Activated T-cell treated with anti-CD3 and anti-CD28 coated beads, Interleukin-2, amount 50 U/mL, for 48 hours (primary cell): Measurements from ENCODE around the gene WDFY4.
A peak's percentile ranks its signal among the peaks of the same experiment; 100 is the strongest.

Experiments used
- DNase-seq, 2 experiments: peaks; one replicate each; pipeline ENCODE4 v3.0.0-alpha.2; 2020

Gene WDFY4

GRCh38 chr10:48948470-48949037, 263.9 kb downstream of the WDFY4 start:
- no peak for DNase-seq

GRCh38 chr10:48951707-48952106, 267.0 kb downstream of the WDFY4 start:
- DNase-seq, result no peak

- DNase-seq, result no peak
These were observed 272.9 kb downstream of the WDFY4 start for GRCh38 chr10:48957361-48958151.

- no peak for DNase-seq
These were observed 274.0 kb downstream of the WDFY4 start for GRCh38 chr10:48958598-48959190.

DNA sequence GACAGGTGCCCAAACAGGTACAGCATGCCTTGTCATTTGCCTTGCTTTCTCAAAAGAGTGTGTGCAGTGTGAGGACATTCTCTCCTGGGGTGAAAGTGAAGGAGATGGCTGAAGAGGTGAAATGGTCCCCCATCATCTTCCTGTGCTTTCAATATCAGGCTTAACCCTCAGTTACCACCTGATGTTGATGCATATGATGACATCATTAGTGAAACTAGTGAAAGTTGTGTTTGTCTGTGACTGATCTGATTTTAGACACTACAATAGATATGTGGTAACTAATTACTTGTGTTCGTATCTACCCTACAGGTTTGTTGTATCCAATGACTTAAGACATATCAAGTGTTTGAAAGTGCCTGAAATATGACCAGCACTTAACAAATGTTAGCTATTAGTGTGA, 279.4 kb downstream of the WDFY4 start:
- no peak for DNase-seq

DNA sequence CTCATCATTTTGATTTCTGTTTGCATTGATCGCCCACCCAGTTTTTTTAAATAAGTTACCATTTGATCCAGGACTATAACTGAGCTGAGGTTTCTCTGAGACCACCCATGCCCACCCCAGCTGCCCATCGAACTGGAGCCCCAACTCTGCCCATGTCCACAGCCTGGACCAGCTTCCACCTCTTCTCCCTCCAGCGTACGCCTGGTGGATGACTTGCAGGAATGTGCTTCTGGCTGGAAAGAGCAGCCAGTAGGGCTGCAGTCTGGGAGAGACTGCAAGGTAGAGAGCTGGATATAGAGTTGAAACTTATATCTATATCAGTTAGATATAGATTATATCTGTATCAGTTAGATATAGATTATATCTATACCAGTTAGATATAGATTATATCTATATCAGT, 280.8 kb downstream of the WDFY4 start:
- no peak for DNase-seq

GRCh38 chr10:48968036-48968435, 283.4 kb downstream of the WDFY4 start:
- DNase-seq, result no peak

DNA sequence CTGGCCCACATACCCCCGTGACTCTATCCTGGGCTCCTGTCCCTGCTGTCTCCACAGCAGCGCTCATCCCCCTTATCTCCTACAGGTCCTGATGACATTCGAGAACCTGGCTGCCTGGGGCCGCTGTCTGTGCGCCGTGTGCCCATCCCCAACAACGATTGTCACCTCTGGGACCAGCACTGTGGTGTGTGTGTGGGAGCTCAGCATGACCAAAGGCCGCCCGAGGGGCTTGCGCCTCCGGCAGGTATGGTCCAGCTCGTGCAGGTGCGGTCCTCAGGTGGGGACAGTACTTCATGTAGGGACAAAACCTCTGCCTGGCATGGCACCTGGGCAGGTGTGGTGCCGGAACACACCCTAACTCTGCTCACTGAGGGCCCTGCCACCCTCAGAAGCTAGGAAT, 285.4 kb downstream of the WDFY4 start:
- no peak for DNase-seq

- no peak for DNase-seq
These were observed 286.0 kb downstream of the WDFY4 start for GRCh38 chr10:48970654-48971053.

DNA sequence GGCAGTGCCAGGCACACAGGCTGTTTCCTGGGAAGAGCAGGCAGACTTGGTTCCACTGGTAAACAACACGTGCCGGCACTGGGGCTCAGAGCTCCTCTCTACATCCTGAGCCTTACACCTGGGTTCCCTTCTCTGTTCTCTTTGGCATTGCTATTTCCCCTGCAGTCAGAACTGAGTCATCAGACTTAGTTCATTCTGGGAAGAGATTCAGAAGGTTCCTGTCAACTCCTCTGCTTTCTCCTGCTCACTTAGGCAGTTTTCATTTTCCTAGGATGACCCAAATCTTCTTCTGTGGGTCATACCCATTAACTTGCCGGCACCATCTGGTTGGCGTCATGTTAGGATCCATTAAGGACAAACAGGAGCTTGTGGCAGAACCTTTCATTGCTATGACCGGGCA, 288.4 kb downstream of the WDFY4 start:
- DNase-seq, result no peak

DNA sequence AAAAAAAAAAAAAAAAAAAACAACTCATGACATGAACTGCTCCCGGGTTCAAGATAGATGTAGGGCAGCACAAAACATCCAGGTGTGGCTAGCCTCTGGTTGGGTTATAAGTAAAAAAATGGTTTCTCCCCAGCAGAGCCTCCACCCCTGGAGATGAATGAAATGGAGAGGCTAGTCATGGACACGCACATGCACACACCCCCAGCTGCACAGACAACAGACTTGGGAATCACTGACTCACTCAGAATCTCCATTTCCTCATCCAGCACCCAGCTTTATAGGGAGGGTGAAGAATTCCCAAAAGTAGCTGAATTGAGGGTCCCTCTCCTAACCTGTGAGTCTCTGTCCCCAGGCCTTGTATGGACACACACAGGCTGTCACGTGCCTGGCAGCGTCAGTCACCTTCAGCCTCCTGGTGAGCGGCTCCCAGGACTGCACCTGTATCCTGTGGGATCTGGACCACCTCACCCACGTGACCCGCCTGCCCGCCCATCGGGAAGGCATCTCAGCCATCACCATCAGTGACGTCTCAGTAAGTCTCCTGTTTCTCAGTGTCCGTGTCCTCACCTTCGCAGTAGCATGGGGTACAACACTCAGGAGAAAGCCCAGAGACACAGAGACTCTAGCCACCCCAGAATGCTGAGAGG, 290.0 kb downstream of the WDFY4 start:
- no peak for DNase-seq

DNA sequence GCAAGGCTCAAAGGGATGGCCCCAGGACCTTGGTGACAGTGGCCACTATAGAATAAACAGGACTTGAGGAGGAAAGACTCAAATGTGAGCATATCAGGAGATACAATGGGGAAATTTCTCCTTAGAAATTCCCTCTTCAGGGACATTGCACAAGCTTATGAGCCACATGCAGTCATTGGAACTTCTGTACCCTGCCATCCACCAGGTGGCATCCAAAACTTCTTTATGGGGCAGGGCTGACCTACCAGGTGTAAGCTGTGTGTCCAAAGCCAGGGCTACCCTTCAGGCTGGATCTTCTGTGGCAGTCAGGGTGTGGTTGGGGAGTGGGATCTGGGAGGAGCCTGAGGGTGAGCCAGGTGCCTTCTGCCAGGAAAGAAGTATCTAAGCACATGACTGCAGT, 291.5 kb downstream of the WDFY4 start:
- DNase-seq, result peak in 1 of 2 experiments; percentile 21

DNA sequence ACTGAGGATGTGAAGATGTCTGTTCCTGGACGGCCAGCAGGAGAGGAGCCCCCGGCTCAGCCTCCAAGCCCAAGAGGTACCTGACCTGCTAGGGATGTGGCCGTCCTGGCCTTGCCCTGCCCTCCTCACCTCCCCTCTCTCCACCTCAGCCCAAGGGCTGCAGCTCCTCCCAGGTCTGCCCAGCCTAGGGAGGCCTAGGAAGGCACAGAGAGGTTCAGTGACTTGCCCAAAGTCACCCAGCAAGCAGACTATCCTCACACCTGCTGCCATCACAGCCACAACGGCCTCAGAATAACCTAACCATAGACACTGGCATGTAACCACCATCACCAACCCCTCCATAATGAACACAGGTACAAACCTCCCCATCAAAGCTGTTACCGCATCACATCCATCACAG, 293.6 kb downstream of the WDFY4 start:
- DNase-seq, result no peak

GRCh38 chr10:48981310-48981907, 296.7 kb downstream of the WDFY4 start:
- DNase-seq, result peak; percentile 58 to 68

DNA sequence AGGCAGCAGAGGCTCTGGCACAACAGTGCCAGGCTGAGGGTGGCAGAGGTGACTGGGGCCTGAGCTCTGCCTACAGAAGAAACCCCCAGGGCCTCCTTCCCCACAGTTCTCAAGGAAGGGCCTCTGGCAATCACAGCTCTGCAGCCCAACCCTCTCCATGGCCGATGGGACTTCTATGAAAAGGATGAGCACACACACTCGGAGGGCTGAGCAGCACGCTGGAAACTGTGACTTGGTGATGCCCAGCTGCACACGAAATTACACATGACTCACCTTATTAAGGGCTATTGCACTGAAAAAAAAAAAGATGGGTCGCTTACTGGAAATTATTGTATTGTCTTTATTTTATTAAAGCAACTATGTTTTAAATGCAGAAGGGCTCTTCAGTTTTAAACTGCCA, 297.9 kb downstream of the WDFY4 start:
- no peak for DNase-seq

- no peak for DNase-seq
These were observed 299.1 kb downstream of the WDFY4 start for GRCh38 chr10:48983648-48984351.

GRCh38 chr10:48985621-48986158, 301.0 kb downstream of the WDFY4 start:
- no peak for DNase-seq

- DNase-seq, result no peak
These were observed 305.6 kb downstream of the WDFY4 start for GRCh38 chr10:48990226-48990625.

- no peak for DNase-seq
These were observed 309.0 kb downstream of the WDFY4 start for GRCh38 chr10:48993627-48994026.

GRCh38 chr10:48996329-48996728, 311.7 kb downstream of the WDFY4 start:
- no peak for DNase-seq

- DNase-seq, result no peak
These were observed 314.7 kb downstream of the WDFY4 start for GRCh38 chr10:48999346-48999745.
